ENCODE results near the gene PCSK6.

DNA sequence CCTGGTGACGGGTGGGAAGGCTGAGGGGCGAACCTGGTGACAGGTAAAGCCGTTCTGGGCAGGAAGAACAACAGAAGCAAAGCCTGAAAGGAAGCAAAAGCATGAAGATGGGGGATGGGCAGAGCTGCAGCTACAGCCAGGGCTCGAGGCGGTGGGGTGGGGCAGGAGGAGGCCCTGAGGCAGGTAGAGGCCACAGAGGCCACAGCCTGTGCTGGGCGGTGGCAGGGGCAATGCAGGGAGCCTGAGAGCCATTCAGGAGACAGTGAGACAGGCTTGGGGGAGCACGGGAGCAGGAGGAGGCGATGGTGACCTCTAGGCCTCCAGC, 8.2 kb downstream of the PCSK6 start:
- TF ChIP-seq ZFP3 (CRISPR knock-in tag; IDR thresholded peaks at IDR 0.05) (no peak), ZFP30 (CRISPR knock-in tag; IDR thresholded peaks at IDR 0.05) (no peak), ESRRG (CRISPR knock-in tag; IDR thresholded peaks at IDR 0.05) (no peak)
- TF ChIP-seq, protein P1, sequence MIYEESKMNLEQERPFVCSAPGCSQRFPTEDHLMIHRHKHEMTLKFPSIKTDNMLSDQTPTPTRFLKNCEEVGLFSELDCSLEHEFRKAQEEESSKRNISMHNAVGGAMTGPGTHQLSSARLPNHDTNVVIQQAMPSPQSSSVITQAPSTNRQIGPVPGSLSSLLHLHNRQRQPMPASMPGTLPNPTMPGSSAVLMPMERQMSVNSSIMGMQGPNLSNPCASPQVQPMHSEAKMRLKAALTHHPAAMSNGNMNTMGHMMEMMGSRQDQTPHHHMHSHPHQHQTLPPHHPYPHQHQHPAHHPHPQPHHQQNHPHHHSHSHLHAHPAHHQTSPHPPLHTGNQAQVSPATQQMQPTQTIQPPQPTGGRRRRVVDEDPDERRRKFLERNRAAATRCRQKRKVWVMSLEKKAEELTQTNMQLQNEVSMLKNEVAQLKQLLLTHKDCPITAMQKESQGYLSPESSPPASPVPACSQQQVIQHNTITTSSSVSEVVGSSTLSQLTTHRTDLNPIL (CRISPR knock-in tag; IDR thresholded peaks at IDR 0.05; ENCODE audit: low read depth) = no peak
- TF ChIP-seq, protein P2, sequence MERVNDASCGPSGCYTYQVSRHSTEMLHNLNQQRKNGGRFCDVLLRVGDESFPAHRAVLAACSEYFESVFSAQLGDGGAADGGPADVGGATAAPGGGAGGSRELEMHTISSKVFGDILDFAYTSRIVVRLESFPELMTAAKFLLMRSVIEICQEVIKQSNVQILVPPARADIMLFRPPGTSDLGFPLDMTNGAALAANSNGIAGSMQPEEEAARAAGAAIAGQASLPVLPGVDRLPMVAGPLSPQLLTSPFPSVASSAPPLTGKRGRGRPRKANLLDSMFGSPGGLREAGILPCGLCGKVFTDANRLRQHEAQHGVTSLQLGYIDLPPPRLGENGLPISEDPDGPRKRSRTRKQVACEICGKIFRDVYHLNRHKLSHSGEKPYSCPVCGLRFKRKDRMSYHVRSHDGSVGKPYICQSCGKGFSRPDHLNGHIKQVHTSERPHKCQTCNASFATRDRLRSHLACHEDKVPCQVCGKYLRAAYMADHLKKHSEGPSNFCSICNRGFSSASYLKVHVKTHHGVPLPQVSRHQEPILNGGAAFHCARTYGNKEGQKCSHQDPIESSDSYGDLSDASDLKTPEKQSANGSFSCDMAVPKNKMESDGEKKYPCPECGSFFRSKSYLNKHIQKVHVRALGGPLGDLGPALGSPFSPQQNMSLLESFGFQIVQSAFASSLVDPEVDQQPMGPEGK (CRISPR knock-in tag; IDR thresholded peaks at IDR 0.05; ENCODE audit: borderline replicate concordance) = no peak
- TF ChIP-seq, protein P3, sequence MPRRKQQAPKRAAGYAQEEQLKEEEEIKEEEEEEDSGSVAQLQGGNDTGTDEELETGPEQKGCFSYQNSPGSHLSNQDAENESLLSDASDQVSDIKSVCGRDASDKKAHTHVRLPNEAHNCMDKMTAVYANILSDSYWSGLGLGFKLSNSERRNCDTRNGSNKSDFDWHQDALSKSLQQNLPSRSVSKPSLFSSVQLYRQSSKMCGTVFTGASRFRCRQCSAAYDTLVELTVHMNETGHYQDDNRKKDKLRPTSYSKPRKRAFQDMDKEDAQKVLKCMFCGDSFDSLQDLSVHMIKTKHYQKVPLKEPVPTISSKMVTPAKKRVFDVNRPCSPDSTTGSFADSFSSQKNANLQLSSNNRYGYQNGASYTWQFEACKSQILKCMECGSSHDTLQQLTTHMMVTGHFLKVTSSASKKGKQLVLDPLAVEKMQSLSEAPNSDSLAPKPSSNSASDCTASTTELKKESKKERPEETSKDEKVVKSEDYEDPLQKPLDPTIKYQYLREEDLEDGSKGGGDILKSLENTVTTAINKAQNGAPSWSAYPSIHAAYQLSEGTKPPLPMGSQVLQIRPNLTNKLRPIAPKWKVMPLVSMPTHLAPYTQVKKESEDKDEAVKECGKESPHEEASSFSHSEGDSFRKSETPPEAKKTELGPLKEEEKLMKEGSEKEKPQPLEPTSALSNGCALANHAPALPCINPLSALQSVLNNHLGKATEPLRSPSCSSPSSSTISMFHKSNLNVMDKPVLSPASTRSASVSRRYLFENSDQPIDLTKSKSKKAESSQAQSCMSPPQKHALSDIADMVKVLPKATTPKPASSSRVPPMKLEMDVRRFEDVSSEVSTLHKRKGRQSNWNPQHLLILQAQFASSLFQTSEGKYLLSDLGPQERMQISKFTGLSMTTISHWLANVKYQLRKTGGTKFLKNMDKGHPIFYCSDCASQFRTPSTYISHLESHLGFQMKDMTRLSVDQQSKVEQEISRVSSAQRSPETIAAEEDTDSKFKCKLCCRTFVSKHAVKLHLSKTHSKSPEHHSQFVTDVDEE (CRISPR knock-in tag; IDR thresholded peaks at IDR 0.05) = no peak

Measured in SK-N-SH treated with all-trans-retinoic acid at 6 μM for 48 hours (cell line).